ENCODE measurements around the gene KCNH8.

KCNH8 gene

GRCh38 chr3:19485267-19485666, 337.0 kb downstream of the KCNH8 start:
- no peak for DNase-seq (ENCODE audit: low spot score)

GRCh38 chr3:19487386-19487785, 339.1 kb downstream of the KCNH8 start:
- no peak for DNase-seq (ENCODE audit: low spot score)

- no peak for DNase-seq (ENCODE audit: low spot score)
These were observed 340.6 kb downstream of the KCNH8 start for GRCh38 chr3:19488939-19489338.

GRCh38 chr3:19489936-19490335, 341.6 kb downstream of the KCNH8 start:
- DNase-seq (ENCODE audit: low spot score), result no peak

- DNase-seq (ENCODE audit: low spot score), result no peak
These were observed 357.9 kb downstream of the KCNH8 start for GRCh38 chr3:19506171-19506570.

- DNase-seq (ENCODE audit: low spot score), result no peak
These were observed 374.0 kb downstream of the KCNH8 start for GRCh38 chr3:19522305-19522704.

- no peak for DNase-seq (ENCODE audit: low spot score)
These were observed 377.8 kb downstream of the KCNH8 start for GRCh38 chr3:19526071-19526470.

- no peak for DNase-seq (ENCODE audit: low spot score)
These were observed 379.4 kb downstream of the KCNH8 start for GRCh38 chr3:19527746-19528145.

- DNase-seq (ENCODE audit: low spot score), result no peak
These were observed 383.1 kb downstream of the KCNH8 start for GRCh38 chr3:19531426-19531825.

GRCh38 chr3:19539518-19540392, 391.4 kb downstream of the KCNH8 start:
- DNase-seq (ENCODE audit: low spot score), result no peak

- no peak for DNase-seq (ENCODE audit: low spot score)
These were observed 392.2 kb downstream of the KCNH8 start for GRCh38 chr3:19540464-19540863.

- no peak for DNase-seq (ENCODE audit: low spot score)
These were observed 393.0 kb downstream of the KCNH8 start for GRCh38 chr3:19541284-19541683.

- peak; percentile 60 for DNase-seq (ENCODE audit: low spot score)
These were observed 395.0 kb downstream of the KCNH8 start for GRCh38 chr3:19543212-19543841.

- DNase-seq (ENCODE audit: low spot score), result no peak
These were observed 399.6 kb downstream of the KCNH8 start for GRCh38 chr3:19547665-19548464.

- DNase-seq (ENCODE audit: low spot score), result no peak
These were observed 411.6 kb downstream of the KCNH8 start for GRCh38 chr3:19559724-19560442.

GRCh38 chr3:19573644-19574043, 425.3 kb downstream of the KCNH8 start:
- no peak for DNase-seq (ENCODE audit: low spot score)

- no peak for DNase-seq (ENCODE audit: low spot score)
These were observed 426.0 kb downstream of the KCNH8 start for GRCh38 chr3:19574268-19574667.

- DNase-seq (ENCODE audit: low spot score), result peak; percentile 51
These were observed 428.0 kb downstream of the KCNH8 start for GRCh38 chr3:19576343-19576742.

Data from SW480 (cell line).